GM18909 (cell line): ENCODE results near the gene UNC5CL.

Experiments
- ATAC-seq: cut with Tn5 transposase; IDR thresholded peaks from one replicate; pipeline ENCODE4 v1.9.1; 2021; ENCODE audit warnings: mild to moderate bottlenecking; ENCODE audit not compliant: unreplicated experiment, poor library complexity

UNC5CL gene

GRCh38 chr6:40978687-40979289, 60.2 kb downstream of the UNC5CL start:
- no peak for ATAC-seq

- no peak for ATAC-seq
Observed at GRCh38 chr6:40977695-40978094, 61.3 kb downstream of the UNC5CL start.

- no peak for ATAC-seq
Observed at GRCh38 chr6:40977085-40977484, 61.9 kb downstream of the UNC5CL start.
